Skeletal muscle tissue (tissue), 4 donors: ENCODE measurements around the gene APOL4. TPM values are rescaled to one million over a fixed set of nuclear protein-coding genes. Genes with fewer than 3 reads are reported as not detected.
"Not testable (repeated sequence)": the region's sequence is repeated elsewhere in the genome, so short reads cannot be mapped to it uniquely, and the experiment has no call there.

Source experiments
- H3K27ac ChIP-seq: one replicate; pipeline ENCODE4 v1.7.0; 2013; ENCODE audit warnings: mild to moderate bottlenecking, low read depth, low read length, inconsistent platforms
- H3K27me3 ChIP-seq, 3 donors: one replicate each; pipeline ENCODE4 v1.7.0; 2013; ENCODE audit warnings: low read length in 3 of 3; ENCODE audit not compliant: control insufficient read depth in 3 of 3, insufficient read depth in 3 of 3
- H3K36me3 ChIP-seq, 3 donors: one replicate each; pipeline ENCODE4 v1.7.0; 2013; ENCODE audit warnings: low read length in 3 of 3; ENCODE audit not compliant: control insufficient read depth in 3 of 3, insufficient read depth in 3 of 3
- H3K4me1 ChIP-seq, 3 donors: one replicate each; pipeline ENCODE4 v1.7.0; 2013; ENCODE audit warnings: low read length in 3 of 3, mild to moderate bottlenecking in 3 of 3; ENCODE audit not compliant: control insufficient read depth in 3 of 3, insufficient read depth in 3 of 3
- H3K4me3 ChIP-seq, 3 donors: one replicate each; pipeline ENCODE4 v1.7.0; 2013; ENCODE audit warnings: low read length in 3 of 3
- H3K9ac ChIP-seq, 3 donors: one replicate each; pipeline ENCODE4 v1.7.0; 2013; ENCODE audit warnings: low read length in 3 of 3, mild to moderate bottlenecking in 3 of 3, moderate library complexity in 2 of 3, low read depth in 1 of 3
- H3K9me3 ChIP-seq, 3 donors: one replicate each; pipeline ENCODE4 v1.7.0; 2013; ENCODE audit warnings: low read length in 3 of 3; ENCODE audit not compliant: control insufficient read depth in 3 of 3
- total RNA-seq: library from RNA; depleted of rRNA; stranded (reverse); fragments of >200 nt; gene quantifications from one replicate; pipeline ENCODE4 v1.2.3, GENCODE V29; 2014
- donor health status: Osteomylitis.

APOL4 gene
- total RNA-seq, 1 donor from 2014 or later: 21.4 TPM

GRCh38 chr22:36211237-36211861 is 9.7 kb upstream of the APOL4 start:
- H3K27me3 ChIP-seq: no peaks in the 10 kb centered on the region
- H3K36me3 ChIP-seq: no peaks in the 10 kb centered on the region
- no peak overlapping the region for H3K9ac ChIP-seq
- no peak overlapping the region for H3K27ac ChIP-seq
- H3K4me3 ChIP-seq: no peak overlapping the region
- H3K9me3 ChIP-seq: no peaks in the 10 kb centered on the region
- H3K4me1 ChIP-seq: peaks cover 0 to 4% (median 3%) of the 10 kb centered on the region in 3 donors

DNA sequence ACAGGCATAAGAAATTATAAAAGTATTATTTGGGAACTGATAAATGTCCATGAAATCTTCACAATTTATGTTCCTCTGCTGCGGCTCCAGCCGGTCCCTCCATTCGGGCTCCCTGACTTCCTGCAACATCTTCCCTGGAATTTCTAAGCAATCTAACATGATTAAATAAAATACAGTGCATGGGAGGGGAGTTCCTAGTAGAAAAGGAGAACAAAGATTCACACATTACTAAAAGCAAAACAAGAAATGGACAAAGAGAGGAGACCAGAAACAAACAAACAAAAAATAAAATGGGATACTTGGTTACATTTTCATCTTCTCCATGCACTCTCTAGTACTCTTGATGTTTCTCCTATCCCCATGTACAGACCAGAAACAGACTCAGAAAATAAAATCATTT is 8.6 kb upstream of the APOL4 start:
- H3K9me3 ChIP-seq: no peaks in the 10 kb centered on the region
- H3K27me3 ChIP-seq: no peaks in the 10 kb centered on the region
- peaks cover 0 to 4% (median 3%) of the 10 kb centered on the region in 3 donors for H3K4me1 ChIP-seq
- H3K9ac ChIP-seq: no peak overlapping the region
- H3K4me3 ChIP-seq: no peak overlapping the region
- no peak overlapping the region for H3K27ac ChIP-seq
- no peaks in the 10 kb centered on the region for H3K36me3 ChIP-seq

GRCh38 chr22:36209488-36209908 is 7.9 kb upstream of the APOL4 start:
- H3K4me3 ChIP-seq, H3K27ac ChIP-seq, H3K36me3 ChIP-seq, H3K9me3 ChIP-seq, H3K4me1 ChIP-seq, H3K9ac ChIP-seq, H3K27me3 ChIP-seq: not testable (repeated sequence)

- no peak overlapping the region for H3K9ac ChIP-seq
- H3K27me3 ChIP-seq: no peaks in the 10 kb centered on the region
- no peak overlapping the region for H3K27ac ChIP-seq
- no peaks in the 10 kb centered on the region for H3K36me3 ChIP-seq
- H3K4me3 ChIP-seq: no peak overlapping the region
- H3K9me3 ChIP-seq: no peaks in the 10 kb centered on the region
- peaks cover 0 to 4% (median 3%) of the 10 kb centered on the region in 3 donors for H3K4me1 ChIP-seq
These were observed 7.3 kb upstream of the APOL4 start for GRCh38 chr22:36208914-36209313.

DNA sequence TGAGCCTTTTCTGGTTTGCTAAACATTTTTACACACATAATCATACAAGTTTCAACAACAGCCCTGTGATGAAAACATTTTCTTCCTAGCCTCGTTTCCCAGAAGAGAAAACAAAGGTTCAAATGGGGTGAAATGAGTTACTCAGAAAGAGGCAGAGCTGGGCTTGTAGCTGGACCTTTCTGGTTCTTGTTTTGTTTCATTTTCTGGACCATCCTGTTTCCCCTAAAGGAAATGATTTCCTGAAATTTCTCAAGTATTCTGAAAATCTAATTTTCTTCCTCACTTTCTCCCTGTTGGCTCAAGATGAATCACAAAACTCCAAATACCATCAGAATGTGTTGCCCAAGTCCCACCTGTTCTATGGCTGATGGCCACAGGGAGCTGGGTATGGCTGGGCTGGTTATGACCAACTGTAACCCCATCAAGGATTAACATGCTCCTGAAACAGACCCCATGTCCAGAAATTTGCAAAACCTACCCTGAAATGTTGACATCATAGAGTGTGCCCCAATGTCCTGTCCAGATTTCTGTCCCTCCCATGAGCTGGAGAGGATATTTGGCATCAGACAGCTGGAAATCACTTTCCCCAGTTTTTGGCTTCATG is 6.7 kb upstream of the APOL4 start:
- Histone ChIP-seq H3K27ac (no peak overlapping the region), H3K9me3 (no peaks in the 10 kb centered on the region), H3K4me1 (peaks cover 0 to 4% (median 3%) of the 10 kb centered on the region in 3 donors), H3K27me3 (no peaks in the 10 kb centered on the region), H3K9ac (no peak overlapping the region), H3K36me3 (no peaks in the 10 kb centered on the region), H3K4me3 (no peak overlapping the region)

DNA sequence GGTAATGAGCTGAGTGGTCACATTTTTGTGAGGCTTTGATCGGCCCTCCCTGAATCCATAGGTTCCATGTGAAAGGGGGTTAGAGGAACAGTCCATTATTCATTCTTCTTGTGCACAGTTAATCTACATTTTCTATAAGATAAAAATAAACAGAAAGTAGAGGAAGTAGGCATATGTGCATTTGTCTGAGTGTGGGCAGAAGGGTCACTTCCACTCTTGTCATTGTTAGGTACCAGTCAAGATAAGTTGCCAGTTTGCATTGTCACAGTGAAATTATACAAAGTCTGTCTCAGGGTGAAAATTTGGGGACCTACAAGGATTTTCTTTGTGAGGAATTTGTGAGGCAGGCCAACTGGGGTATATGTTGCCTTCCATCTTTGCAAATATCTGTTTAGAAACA is 4.6 kb upstream of the APOL4 start:
- Histone ChIP-seq H3K27ac (no peak overlapping the region), H3K9me3 (no peaks in the 10 kb centered on the region), H3K36me3 (no peaks in the 10 kb centered on the region), H3K9ac (no peak overlapping the region), H3K4me3 (no peak overlapping the region), H3K27me3 (no peaks in the 10 kb centered on the region), H3K4me1 (peaks cover 7 to 11% (median 11%) of the 10 kb centered on the region in 3 donors)

DNA sequence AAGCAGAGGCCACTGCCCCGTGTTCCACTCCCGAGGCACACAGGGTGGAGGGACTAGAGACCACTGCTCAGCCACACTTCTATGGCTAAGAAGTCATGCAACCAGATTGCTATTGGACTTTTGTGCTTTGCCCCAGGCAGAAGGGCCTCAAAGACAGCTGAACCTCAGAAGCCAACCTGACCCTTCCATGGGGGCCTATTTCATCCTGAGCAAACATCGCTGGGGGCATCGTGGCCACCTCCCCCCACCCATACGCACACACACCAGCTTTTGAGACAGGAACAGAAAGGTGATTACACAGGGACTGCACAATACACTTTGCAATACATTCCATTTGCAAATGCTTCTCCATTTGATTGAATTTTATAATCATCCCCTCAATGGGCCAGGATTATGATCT is 4.0 kb upstream of the APOL4 start:
- H3K27ac ChIP-seq, H3K27me3 ChIP-seq, H3K4me3 ChIP-seq, H3K9me3 ChIP-seq, H3K9ac ChIP-seq, H3K36me3 ChIP-seq: not testable (repeated sequence)
- H3K4me1 ChIP-seq: peaks cover 7 to 11% (median 7%) of the 10 kb centered on the region in 3 donors

DNA sequence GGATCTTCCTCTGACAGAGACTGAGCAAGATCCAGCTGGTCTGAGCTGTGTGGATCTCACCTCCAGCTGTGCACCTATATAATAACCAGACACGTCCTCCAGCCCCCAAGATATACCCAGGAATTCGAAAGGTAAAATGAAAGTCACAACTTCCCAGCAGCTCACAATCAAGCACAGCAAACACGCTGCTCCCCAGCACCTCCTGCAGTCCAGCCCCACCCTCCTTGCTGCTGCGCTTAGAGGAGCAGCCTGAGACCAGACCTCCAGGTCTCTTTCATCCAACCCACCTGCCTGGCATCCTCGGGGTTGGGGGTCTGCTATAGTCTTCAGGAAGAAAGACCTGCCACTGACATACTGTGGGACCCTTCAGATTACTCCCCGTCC is 3.0 kb upstream of the APOL4 start:
- no peak overlapping the region for H3K27ac ChIP-seq
- no peaks in the 10 kb centered on the region for H3K36me3 ChIP-seq
- H3K27me3 ChIP-seq: no peaks in the 10 kb centered on the region
- peaks cover 7 to 14% (median 11%) of the 10 kb centered on the region in 3 donors for H3K4me1 ChIP-seq
- H3K9ac ChIP-seq: no peak overlapping the region
- no peaks in the 10 kb centered on the region for H3K9me3 ChIP-seq
- no peak overlapping the region for H3K4me3 ChIP-seq

DNA sequence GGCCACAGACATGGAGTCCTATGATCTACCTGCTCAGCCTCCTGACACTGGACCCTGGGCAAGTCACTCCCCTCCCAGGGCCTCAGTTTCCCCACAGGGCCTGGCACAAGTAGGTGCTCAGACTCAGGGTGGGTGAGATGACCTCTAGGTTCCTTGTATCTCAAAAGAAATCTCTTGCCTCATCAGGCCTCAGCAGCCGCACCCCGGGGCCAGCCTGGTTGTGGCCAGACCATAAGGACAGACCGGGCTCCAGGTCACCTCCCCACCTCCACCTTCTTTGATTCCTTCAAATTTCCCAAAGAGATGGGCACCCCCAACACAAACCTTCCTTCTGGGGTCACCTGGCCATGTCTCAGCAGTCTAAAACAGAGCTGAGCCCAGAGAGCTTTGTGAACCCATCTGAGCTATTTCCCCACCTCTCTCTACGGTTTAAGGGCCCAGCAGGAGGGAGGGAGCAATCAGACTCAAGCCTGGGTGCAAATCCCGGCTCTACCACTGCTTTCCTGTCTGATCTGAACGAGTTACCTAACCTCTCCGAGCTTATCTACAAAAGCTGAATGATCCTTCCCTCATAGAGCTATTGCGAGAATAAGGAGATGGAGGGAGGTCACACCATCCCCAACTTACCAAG is 2.5 kb upstream of the APOL4 start:
- H3K27me3 ChIP-seq: no peaks in the 10 kb centered on the region
- no peak overlapping the region for H3K27ac ChIP-seq
- no peaks in the 10 kb centered on the region for H3K36me3 ChIP-seq
- no peak overlapping the region for H3K9ac ChIP-seq
- H3K9me3 ChIP-seq: no peaks in the 10 kb centered on the region
- H3K4me3 ChIP-seq: no peak overlapping the region
- peaks cover 11 to 19% (median 15%) of the 10 kb centered on the region in 3 donors for H3K4me1 ChIP-seq

DNA sequence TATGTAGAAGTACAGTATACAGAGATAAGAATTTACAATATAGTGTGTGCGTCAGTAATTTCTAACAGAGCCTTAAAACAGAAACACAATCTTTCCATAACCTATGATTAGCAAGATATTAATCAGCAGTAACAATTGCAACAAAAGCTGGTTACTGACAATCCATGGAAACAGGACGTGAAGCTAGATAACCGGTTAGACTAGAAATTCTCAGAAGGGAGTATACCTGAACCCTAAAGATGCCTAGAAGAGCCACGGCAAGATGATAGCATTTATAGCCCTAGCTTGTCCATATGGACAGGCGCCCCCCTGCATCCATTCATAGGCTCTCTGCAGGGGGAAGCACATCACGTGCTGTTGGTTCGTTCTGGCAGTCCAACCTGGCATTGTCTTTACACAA is 1.8 kb upstream of the APOL4 start:
- not testable (repeated sequence) for H3K27ac ChIP-seq, H3K27me3 ChIP-seq, H3K9ac ChIP-seq, H3K9me3 ChIP-seq, H3K4me3 ChIP-seq, H3K36me3 ChIP-seq
- H3K4me1 ChIP-seq: peaks cover 13 to 25% (median 21%) of the 10 kb centered on the region in 3 donors
